Liver (tissue), 3 donors: Measurements from ENCODE around the gene CGB7.

Experiments
- ATF3 ChIP-seq: IDR thresholded peaks from 2 replicates; pipeline ENCODE4 v1.6.1; 2016; ENCODE audit warnings: antibody characterized with exemption
- CTCF ChIP-seq: fragments of 150-350 bp; IDR thresholded peaks from 2 replicates; pipeline ENCODE4 v1.5.1; 2017; ENCODE audit warnings: improper control_type of control experiment, low read depth, low read length; ENCODE audit not compliant: missing input control
- EGR1 ChIP-seq, 2 donors: IDR thresholded peaks; 2 replicates each; pipeline ENCODE4 v1.6.1; 2016 to 2018; ENCODE audit warnings: antibody characterized with exemption in 2 of 2, low read depth in 2 of 2
- FOXA2 ChIP-seq: IDR thresholded peaks from 2 replicates; pipeline ENCODE4 v1.6.1; 2016; ENCODE audit warnings: antibody characterized with exemption
- GABPA ChIP-seq, 2 donors: IDR thresholded peaks in 1 of 2; conservative IDR thresholded peaks in 1 of 2; 2 replicates each; pipeline ENCODE4 v1.6.1; 2016; ENCODE audit warnings: antibody characterized with exemption in 2 of 2, mild to moderate bottlenecking in 1 of 2, moderate library complexity in 1 of 2
- JUND ChIP-seq, 2 donors: IDR thresholded peaks; 2 replicates each; pipeline ENCODE4 v1.6.1; 2016; ENCODE audit warnings: antibody characterized with exemption in 2 of 2
- MAX ChIP-seq: IDR thresholded peaks from 2 replicates; pipeline ENCODE4 v1.6.1; 2016; ENCODE audit warnings: antibody characterized with exemption
- RAD21 ChIP-seq, 2 donors: IDR thresholded peaks; 2 replicates each; pipeline ENCODE4 v1.6.1; 2016; ENCODE audit warnings: antibody characterized with exemption in 2 of 2, mild to moderate bottlenecking in 2 of 2
- REST ChIP-seq: IDR thresholded peaks from 2 replicates; pipeline ENCODE4 v1.6.1; 2016; ENCODE audit warnings: antibody characterized with exemption, mild to moderate bottlenecking
- SP1 ChIP-seq: IDR thresholded peaks from 2 replicates; pipeline ENCODE4 v1.6.1; 2018; ENCODE audit warnings: antibody characterized with exemption, mild to moderate bottlenecking
- YY1 ChIP-seq: IDR thresholded peaks from 2 replicates; pipeline ENCODE4 v1.6.1; 2016; ENCODE audit warnings: antibody characterized with exemption, mild to moderate bottlenecking
- ZBTB33 ChIP-seq: IDR thresholded peaks from 2 replicates; pipeline ENCODE4 v1.6.1; 2016; ENCODE audit warnings: antibody characterized with exemption
- donor health status: healthy.
- donor health status: healthy.

GRCh38 chr19:49092686-49093085 is 35.1 kb upstream of the CGB7 start:
- TF ChIP-seq YY1: no peak
- TF ChIP-seq CTCF: no peak
- no peak for TF ChIP-seq REST
- no peak for TF ChIP-seq SP1
- TF ChIP-seq MAX: no peak
- TF ChIP-seq JUND (IDR thresholded peaks at IDR 0.05): no peak
- no peak for TF ChIP-seq GABPA (IDR thresholded peaks at IDR 0.05 in 1 of 2, conservative IDR thresholded peaks at IDR 0.05 in 1 of 2)
- TF ChIP-seq RAD21 (IDR thresholded peaks at IDR 0.05): no peak
- no peak for TF ChIP-seq ZBTB33
- no peak for TF ChIP-seq EGR1 (IDR thresholded peaks at IDR 0.05; ENCODE audit: low read depth in 2 of 2)
- no peak for TF ChIP-seq ATF3
- no peak for TF ChIP-seq FOXA2
